OCI-LY3 (cell line): ENCODE measurements around the gene ARL5A.

Experiments
- H2AFZ ChIP-seq: fragments of 200-600, 300-600 bp; shearing (Covaris generic); 2 replicates; pipeline ENCODE4 v1.6.0; 2014; ENCODE audit warnings: antibody characterized with exemption, low read depth, low read length
- H3K27ac ChIP-seq: fragments of 200-600, 300-600 bp; sonication (generic); 2 replicates; pipeline ENCODE4 v1.5.1; 2014; ENCODE audit warnings: mild to moderate bottlenecking, low read length, moderate library complexity, mixed read lengths
- H3K27me3 ChIP-seq: fragments of 200-600, 300-600 bp; sonication (generic); 2 replicates; pipeline ENCODE4 v1.6.1; 2014; ENCODE audit warnings: low read depth, low read length, mixed read lengths
- H3K36me3 ChIP-seq: fragments of 200-600, 300-600 bp; sonication (generic); replicated peaks from 2 replicates; pipeline ENCODE3; 2014; ENCODE audit warnings: low read depth, low read length, mixed read lengths
- H3K4me1 ChIP-seq: fragments of 300-600, 200-600 bp; sonication (generic); 2 replicates; pipeline ENCODE4 v1.6.1; 2014; ENCODE audit warnings: low read length, mixed read lengths
- H3K4me2 ChIP-seq: fragments of 200-600, 300-600 bp; sonication (generic); 2 replicates; pipeline ENCODE4 v1.6.1; 2014; ENCODE audit warnings: low read length, mixed read lengths
- H3K4me3 ChIP-seq: fragments of 300-600, 200-600 bp; sonication (generic); 2 replicates; pipeline ENCODE4 v1.5.1; 2014; ENCODE audit warnings: antibody characterized with exemption, mild to moderate bottlenecking, low read length, moderate library complexity
- H3K79me2 ChIP-seq: fragments of 300-600, 200-600 bp; shearing (Covaris generic); 2 replicates; pipeline ENCODE4 v1.6.1; 2014; ENCODE audit warnings: mild to moderate bottlenecking, low read length, mixed read lengths
- H3K9ac ChIP-seq: fragments of 300-600, 200-600 bp; shearing (Covaris generic); 2 replicates; pipeline ENCODE4 v1.6.0; 2014; ENCODE audit warnings: mild to moderate bottlenecking, low read length, moderate library complexity
- H3K9me3 ChIP-seq: fragments of 200-600, 300-600 bp; shearing (Covaris generic); 2 replicates; pipeline ENCODE4 v1.6.1; 2014; ENCODE audit warnings: low read length, mixed read lengths; ENCODE audit not compliant: insufficient read depth
- H4K20me1 ChIP-seq: fragments of 200-600, 300-600 bp; sonication (generic); 2 replicates; pipeline ENCODE4 v1.6.1; 2016; ENCODE audit warnings: low read length, mixed read lengths; ENCODE audit not compliant: insufficient read depth
- CTCF ChIP-seq: fragments of 200-600, 300-600 bp; sonication (generic); IDR thresholded peaks from 2 replicates; pipeline ENCODE4 v1.5.1; 2014; ENCODE audit warnings: antibody characterized with exemption, low read length, low read depth
- EZH2phosphoT487 ChIP-seq: fragments of 200-600 bp; shearing (Covaris generic); IDR thresholded peaks from 2 replicates; pipeline ENCODE4 v1.6.1; 2018; ENCODE audit warnings: antibody characterized with exemption, mixed run types, low read depth

Gene ARL5A

DNA sequence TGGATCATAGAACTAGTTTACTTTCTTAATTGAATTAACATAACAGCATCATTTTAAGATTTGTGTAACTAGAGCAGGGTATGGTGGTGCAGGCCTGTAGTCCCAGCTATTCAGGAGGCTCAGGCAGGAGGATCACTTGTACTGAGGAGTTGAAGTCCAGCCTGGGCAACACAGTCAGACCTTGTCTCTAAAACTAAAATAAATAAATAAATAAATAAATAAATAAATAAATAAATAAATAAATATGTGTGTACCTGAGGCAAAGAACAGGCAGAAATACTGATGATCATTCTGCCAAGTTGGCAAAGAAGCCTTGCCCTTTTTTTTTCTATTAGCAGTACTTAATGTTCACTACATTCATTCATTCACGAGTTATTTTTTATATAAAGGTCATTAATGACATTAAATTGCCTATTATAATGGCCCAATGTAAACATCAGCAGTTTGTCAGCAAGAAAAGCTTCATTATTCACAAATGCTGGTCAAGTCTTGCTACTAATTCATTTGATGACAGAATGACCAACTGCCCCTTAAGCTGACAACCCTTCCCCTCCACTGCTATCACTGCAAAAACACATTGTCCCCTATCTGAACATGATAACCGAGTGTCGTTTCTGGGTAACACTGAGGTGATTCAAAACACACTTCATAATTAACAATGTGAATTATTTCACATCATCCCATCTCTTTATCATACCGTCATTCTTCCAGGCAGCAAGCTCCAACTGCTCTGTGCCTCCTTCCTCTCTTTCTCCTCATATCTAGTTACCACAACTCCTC is 39.0 kb downstream of the ARL5A start:
- H3K27me3 ChIP-seq = no peaks in the 10 kb centered on the region
- no peak overlapping the region for H3K4me2 ChIP-seq
- no peaks in the 10 kb centered on the region for H3K9me3 ChIP-seq
- no peak for TF ChIP-seq CTCF
- no peak for TF ChIP-seq EZH2phosphoT487
- no peak overlapping the region for H3K9ac ChIP-seq
- H4K20me1 ChIP-seq = no peaks in the 10 kb centered on the region; the same call in 1 of the 2 replicates
- H2AFZ ChIP-seq = no peak overlapping the region
- H3K27ac ChIP-seq = no peak overlapping the region
- H3K79me2 ChIP-seq = no peaks in the 10 kb centered on the region
- no peaks in the 10 kb centered on the region for H3K4me1 ChIP-seq
- no peak overlapping the region for H3K4me3 ChIP-seq
- H3K36me3 ChIP-seq = peaks cover 20% of the 10 kb centered on the region

DNA sequence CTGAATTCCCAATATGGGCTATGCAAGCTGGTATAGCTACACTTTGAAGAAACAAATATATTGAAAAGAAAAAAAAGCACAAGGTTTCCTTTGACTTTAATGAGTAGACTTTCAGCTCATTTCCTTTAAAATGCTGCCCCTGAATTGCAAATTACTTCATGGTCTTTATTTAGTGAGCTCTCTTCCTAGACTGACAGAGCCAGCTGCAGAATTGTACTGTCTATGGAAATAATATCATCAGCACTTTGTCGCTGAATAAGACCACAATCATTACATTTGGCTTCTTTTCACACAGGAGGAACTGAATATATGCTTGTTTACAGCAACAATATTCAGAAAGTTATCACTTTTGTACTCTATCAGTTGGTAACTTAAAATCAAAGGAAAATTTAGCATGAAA is 41.7 kb downstream of the ARL5A start:
- no peaks in the 10 kb centered on the region for H3K27me3 ChIP-seq
- no peaks in the 10 kb centered on the region; the same call in 1 of the 2 replicates for H4K20me1 ChIP-seq
- no peaks in the 10 kb centered on the region for H3K79me2 ChIP-seq
- no peak overlapping the region for H3K4me3 ChIP-seq
- TF ChIP-seq EZH2phosphoT487 = no peak
- no peak for TF ChIP-seq CTCF
- H3K4me1 ChIP-seq = no peaks in the 10 kb centered on the region
- no peaks in the 10 kb centered on the region for H3K9me3 ChIP-seq
- no peak overlapping the region for H3K27ac ChIP-seq
- no peak overlapping the region for H3K4me2 ChIP-seq
- H3K9ac ChIP-seq = no peak overlapping the region
- H3K36me3 ChIP-seq = peaks cover 13% of the 10 kb centered on the region
- H2AFZ ChIP-seq = no peak overlapping the region

DNA sequence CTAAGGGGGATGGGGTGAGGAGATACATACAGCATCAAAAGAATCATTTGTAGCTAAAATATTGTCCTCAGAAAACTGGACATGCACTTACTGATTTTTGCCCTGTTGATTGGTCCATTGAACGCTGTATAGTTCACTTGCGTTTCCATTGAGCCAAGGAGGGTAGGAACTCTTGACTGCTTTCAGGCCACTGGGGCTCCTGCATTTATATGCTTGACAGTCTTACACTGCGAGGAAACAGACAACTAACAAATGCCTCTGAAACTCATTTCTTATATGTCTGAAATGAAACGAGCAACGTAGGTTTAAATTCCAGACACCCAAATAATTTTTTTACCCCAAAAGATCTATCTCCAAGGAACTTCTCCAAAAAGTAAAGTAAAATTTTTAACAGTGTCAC is 42.1 kb downstream of the ARL5A start:
- Histone ChIP-seq H4K20me1 (no peaks in the 10 kb centered on the region; the same call in 1 of the 2 replicates), H3K4me2 (no peak overlapping the region), H3K4me3 (no peak overlapping the region), H3K4me1 (no peaks in the 10 kb centered on the region), H3K79me2 (no peaks in the 10 kb centered on the region), H3K27ac (no peak overlapping the region), H2AFZ (no peak overlapping the region), H3K9ac (no peak overlapping the region), H3K36me3 (peaks cover 9% of the 10 kb centered on the region), H3K27me3 (no peaks in the 10 kb centered on the region), H3K9me3 (no peaks in the 10 kb centered on the region)
- no peak for TF ChIP-seq CTCF
- no peak for TF ChIP-seq EZH2phosphoT487

- TF ChIP-seq CTCF (no peak), EZH2phosphoT487 (no peak)
- no peak overlapping the region for H3K9ac ChIP-seq
- H3K4me1 ChIP-seq = no peaks in the 10 kb centered on the region
Observed at GRCh38 chr2:151783133-151783520, 45.1 kb downstream of the ARL5A start.

More at GRCh38 chr2:151783133-151783520, 45.1 kb downstream of the ARL5A start:
- Histone ChIP-seq H3K79me2 (no peaks in the 10 kb centered on the region), H3K27me3 (no peaks in the 10 kb centered on the region), H4K20me1 (no peaks in the 10 kb centered on the region; the same call in 1 of the 2 replicates), H3K36me3 (peaks cover 16% of the 10 kb centered on the region), H3K9me3 (no peaks in the 10 kb centered on the region), H2AFZ (no peak overlapping the region), H3K4me2 (no peak overlapping the region), H3K27ac (no peak overlapping the region), H3K4me3 (no peak overlapping the region)
